Measurements from ENCODE around the gene CARMIL1.

The CARMIL1 gene

GRCh38 chr6:25280344-25281074, 1.3 kb downstream of the CARMIL1 start:
- TF ChIP-seq, protein P1, sequence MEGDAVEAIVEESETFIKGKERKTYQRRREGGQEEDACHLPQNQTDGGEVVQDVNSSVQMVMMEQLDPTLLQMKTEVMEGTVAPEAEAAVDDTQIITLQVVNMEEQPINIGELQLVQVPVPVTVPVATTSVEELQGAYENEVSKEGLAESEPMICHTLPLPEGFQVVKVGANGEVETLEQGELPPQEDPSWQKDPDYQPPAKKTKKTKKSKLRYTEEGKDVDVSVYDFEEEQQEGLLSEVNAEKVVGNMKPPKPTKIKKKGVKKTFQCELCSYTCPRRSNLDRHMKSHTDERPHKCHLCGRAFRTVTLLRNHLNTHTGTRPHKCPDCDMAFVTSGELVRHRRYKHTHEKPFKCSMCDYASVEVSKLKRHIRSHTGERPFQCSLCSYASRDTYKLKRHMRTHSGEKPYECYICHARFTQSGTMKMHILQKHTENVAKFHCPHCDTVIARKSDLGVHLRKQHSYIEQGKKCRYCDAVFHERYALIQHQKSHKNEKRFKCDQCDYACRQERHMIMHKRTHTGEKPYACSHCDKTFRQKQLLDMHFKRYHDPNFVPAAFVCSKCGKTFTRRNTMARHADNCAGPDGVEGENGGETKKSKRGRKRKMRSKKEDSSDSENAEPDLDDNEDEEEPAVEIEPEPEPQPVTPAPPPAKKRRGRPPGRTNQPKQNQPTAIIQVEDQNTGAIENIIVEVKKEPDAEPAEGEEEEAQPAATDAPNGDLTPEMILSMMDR (IDR thresholded peaks at IDR 0.05) = no peak
- Histone ChIP-seq H3K27ac (no peak overlapping the region), H3K9me3 (no peaks in the 10 kb centered on the region), H3K4me3 (ENCODE audit: low read depth in 1 of 2, low read length in 1 of 2) (peak overlapping the region; percentile 57 to 69), H3K4me1 (ENCODE audit: control insufficient read depth in 1 of 2, insufficient read depth in 1 of 2, low read depth in 1 of 2, low read length in 1 of 2) (peaks cover 13 to 19% of the 10 kb centered on the region in 2 experiments), H3K36me3 (no peaks in the 10 kb centered on the region), H3K27me3 (peaks cover 61% of the 10 kb centered on the region)

GRCh38 chr6:25286891-25287290, 7.7 kb downstream of the CARMIL1 start:
- Histone ChIP-seq H3K36me3 (no peaks in the 10 kb centered on the region), H3K27ac (no peak overlapping the region), H3K9me3 (no peaks in the 10 kb centered on the region), H3K27me3 (no peaks in the 10 kb centered on the region), H3K4me3 (ENCODE audit: low read depth in 1 of 2, low read length in 1 of 2) (no peak overlapping the region), H3K4me1 (ENCODE audit: control insufficient read depth in 1 of 2, insufficient read depth in 1 of 2, low read depth in 1 of 2, low read length in 1 of 2) (no peaks in the 10 kb centered on the region)
- TF ChIP-seq, protein P1 (IDR thresholded peaks at IDR 0.05) = no peak

DNA sequence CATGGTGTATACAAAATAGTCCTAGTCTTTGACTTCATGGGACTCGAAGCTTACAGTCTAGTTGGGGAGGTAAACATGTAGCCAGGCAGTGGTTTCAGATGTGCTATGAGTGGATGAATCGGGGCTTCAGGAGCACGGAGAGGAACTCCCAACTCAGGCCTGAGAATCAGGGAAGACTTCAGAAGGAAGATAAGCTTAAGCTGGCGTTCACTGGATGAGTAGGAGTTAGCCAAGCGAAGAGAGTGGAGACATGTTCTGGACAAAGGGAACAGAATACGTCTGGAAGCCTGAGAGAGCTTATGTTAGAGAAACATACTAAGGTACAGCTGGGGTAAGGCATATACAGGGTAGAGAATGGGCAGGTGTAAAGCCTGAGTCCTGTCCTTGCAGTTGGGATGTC, 8.8 kb downstream of the CARMIL1 start:
- TF ChIP-seq, protein P1 (IDR thresholded peaks at IDR 0.05) = no peak
- Histone ChIP-seq H3K27ac (no peak overlapping the region), H3K4me3 (ENCODE audit: low read depth in 1 of 2, low read length in 1 of 2) (no peak overlapping the region), H3K4me1 (ENCODE audit: control insufficient read depth in 1 of 2, insufficient read depth in 1 of 2, low read depth in 1 of 2, low read length in 1 of 2) (no peaks in the 10 kb centered on the region), H3K9me3 (no peaks in the 10 kb centered on the region), H3K36me3 (no peaks in the 10 kb centered on the region), H3K27me3 (no peaks in the 10 kb centered on the region)

DNA sequence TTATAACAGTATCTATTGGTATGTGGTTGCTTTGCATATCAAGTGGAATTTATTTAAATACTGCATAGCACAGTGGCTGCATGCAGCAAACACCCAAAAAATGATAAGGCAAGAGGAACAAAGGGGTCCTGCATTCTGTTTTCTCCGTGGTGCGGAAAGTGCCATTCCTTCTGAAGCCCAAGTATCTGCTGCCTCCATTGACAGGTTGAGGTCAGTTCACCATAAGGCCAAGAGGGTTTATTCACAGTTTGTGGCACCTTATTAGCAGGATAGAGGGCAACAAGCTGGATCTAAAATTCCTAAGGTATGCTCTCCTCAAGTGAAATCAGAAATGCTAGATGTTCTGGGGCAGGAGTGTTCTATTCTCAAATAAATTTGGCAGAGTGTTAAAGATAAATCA, 9.3 kb downstream of the CARMIL1 start:
- TF ChIP-seq, protein P1 (IDR thresholded peaks at IDR 0.05) = no peak
- no peak overlapping the region for H3K4me3 ChIP-seq (ENCODE audit: low read depth in 1 of 2, low read length in 1 of 2)
- H3K27me3 ChIP-seq = no peaks in the 10 kb centered on the region
- no peaks in the 10 kb centered on the region for H3K4me1 ChIP-seq (ENCODE audit: control insufficient read depth in 1 of 2, insufficient read depth in 1 of 2, low read depth in 1 of 2, low read length in 1 of 2)
- no peak overlapping the region for H3K27ac ChIP-seq
- H3K36me3 ChIP-seq = no peaks in the 10 kb centered on the region
- H3K9me3 ChIP-seq = no peaks in the 10 kb centered on the region

DNA sequence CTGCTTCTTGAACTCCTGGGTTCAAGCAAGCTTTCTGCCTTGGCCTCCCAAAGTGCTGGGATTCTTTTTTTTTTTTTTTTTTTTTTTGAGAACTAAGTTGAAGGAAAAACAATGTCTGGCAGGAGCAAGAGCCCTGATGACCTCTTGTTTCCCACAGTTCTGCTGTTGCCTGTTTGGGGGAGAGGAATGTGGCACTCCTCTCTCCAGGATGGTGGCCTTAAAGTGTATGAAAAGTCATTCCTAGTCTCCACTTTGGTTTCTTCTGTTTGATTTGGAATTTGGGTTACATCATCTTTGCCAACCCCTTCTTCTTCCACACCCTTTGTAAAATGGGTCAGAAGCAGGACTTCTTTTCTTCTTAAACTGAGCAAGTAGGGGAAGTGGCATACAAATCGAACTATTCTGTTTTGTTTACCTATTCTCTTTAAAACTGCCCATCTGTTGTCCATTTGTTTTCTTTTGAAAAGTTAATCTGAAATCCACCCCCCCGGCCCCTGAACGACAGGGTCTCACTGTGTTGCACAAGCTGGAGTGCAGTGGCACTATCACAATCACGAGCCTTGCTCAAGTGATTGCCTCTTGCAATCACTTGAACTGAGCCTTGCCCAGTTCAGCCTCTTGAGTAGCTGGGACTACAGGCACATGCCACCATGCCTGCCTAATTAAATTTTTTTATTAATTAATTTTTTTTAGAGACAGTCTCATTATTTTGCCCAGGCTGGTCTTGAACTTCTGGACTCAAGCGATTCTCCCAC, 11.3 kb downstream of the CARMIL1 start:
- Histone ChIP-seq H3K4me1 (ENCODE audit: control insufficient read depth in 1 of 2, insufficient read depth in 1 of 2, low read depth in 1 of 2, low read length in 1 of 2) (no peaks in the 10 kb centered on the region), H3K9me3 (no peaks in the 10 kb centered on the region), H3K4me3 (ENCODE audit: low read depth in 1 of 2, low read length in 1 of 2) (no peak overlapping the region), H3K36me3 (no peaks in the 10 kb centered on the region), H3K27ac (no peak overlapping the region), H3K27me3 (no peaks in the 10 kb centered on the region)
- TF ChIP-seq, protein P1 (IDR thresholded peaks at IDR 0.05) = no peak

All from neutrophil (primary cell).